Neuronal stem cell (in vitro differentiated cells): Measurements from ENCODE around the gene HID1.

Source experiments
- DNase-seq: peaks from one replicate; pipeline ENCODE4 v3.0.0-alpha.2; 2013; ENCODE audit warnings: low spot score
- H2AFZ ChIP-seq: one replicate; pipeline ENCODE4 v1.6.1; 2013; ENCODE audit warnings: mild to moderate bottlenecking, low read length, inconsistent platforms
- H2AK5ac ChIP-seq: 2 replicates; pipeline ENCODE4 v1.6.1; 2013; ENCODE audit warnings: low read depth, mild to moderate bottlenecking, inconsistent platforms, low read length, moderate library complexity, mixed read lengths
- H2BK120ac ChIP-seq: 2 replicates; pipeline ENCODE4 v1.6.1; 2013; ENCODE audit warnings: low read depth, mild to moderate bottlenecking, inconsistent platforms, low read length, moderate library complexity, mixed read lengths
- H2BK12ac ChIP-seq: one replicate; pipeline ENCODE4 v1.6.1; 2013; ENCODE audit warnings: low read length, inconsistent platforms
- H2BK15ac ChIP-seq: 2 replicates; pipeline ENCODE4 v1.6.1; 2013; ENCODE audit warnings: mild to moderate bottlenecking, low read length, inconsistent platforms, mixed read lengths
- H2BK5ac ChIP-seq: one replicate; pipeline ENCODE4 v1.6.1; 2013; ENCODE audit warnings: inconsistent platforms, mild to moderate bottlenecking, low read length, moderate library complexity
- H3K14ac ChIP-seq: one replicate; pipeline ENCODE4 v1.6.1; 2013; ENCODE audit warnings: low read length, inconsistent platforms
- H3K18ac ChIP-seq: 2 replicates; pipeline ENCODE4 v1.6.1; 2013; ENCODE audit warnings: low read length, inconsistent platforms
- H3K23ac ChIP-seq: 2 replicates; pipeline ENCODE4 v1.6.1; 2013; ENCODE audit warnings: low read depth, mild to moderate bottlenecking, mixed read lengths, low read length, inconsistent platforms; ENCODE audit not compliant: poor library complexity
- H3K27ac ChIP-seq: replicated peaks from 3 replicates; pipeline ENCODE4 v1.5.1; 2013; ENCODE audit warnings: low read length, inconsistent platforms
- H3K27me3 ChIP-seq, 3 experiments: 2 replicates each; pipeline ENCODE4 v1.6.1; 2013; ENCODE audit warnings: low read length in 3 of 3, mild to moderate bottlenecking in 2 of 3, inconsistent platforms in 1 of 3, low read depth in 1 of 3, mixed read lengths in 1 of 3, moderate library complexity in 1 of 3; ENCODE audit not compliant: control insufficient read depth in 3 of 3, insufficient read depth in 3 of 3
- H3K36me3 ChIP-seq, 2 donors: replicated peaks in 1 of 2; 2 replicates each; pipeline ENCODE4 v1.6.1; 2013; ENCODE audit warnings: low read length in 2 of 2; ENCODE audit not compliant: control insufficient read depth in 2 of 2, insufficient read depth in 2 of 2
- H3K4ac ChIP-seq: 2 replicates; pipeline ENCODE4 v1.6.1; 2013; ENCODE audit warnings: inconsistent platforms, mild to moderate bottlenecking, low read length, moderate library complexity
- H3K4me1 ChIP-seq, 2 donors: 1 replicate in 1 of 2; 2 replicates in 1 of 2; pipeline ENCODE4 v1.6.1; 2013; ENCODE audit warnings: low read length in 2 of 2, low read depth in 1 of 2; ENCODE audit not compliant: control insufficient read depth in 2 of 2, insufficient read depth in 1 of 2
- H3K4me2 ChIP-seq: one replicate; pipeline ENCODE4 v1.6.1; 2013; ENCODE audit warnings: mild to moderate bottlenecking, low read length, inconsistent platforms; ENCODE audit not compliant: insufficient read depth, poor library complexity, severe bottlenecking
- H3K4me3 ChIP-seq, 2 donors: 2 replicates each; pipeline ENCODE4 v1.5.1; 2013; ENCODE audit warnings: low read length in 2 of 2, mild to moderate bottlenecking in 2 of 2, inconsistent platforms in 1 of 2, moderate library complexity in 1 of 2
- H3K79me1 ChIP-seq: one replicate; pipeline ENCODE4 v1.6.1; 2013; ENCODE audit warnings: low read depth, mild to moderate bottlenecking, inconsistent platforms, low read length, moderate library complexity
- H3K9ac ChIP-seq: one replicate; pipeline ENCODE4 v1.6.1; 2013; ENCODE audit warnings: mild to moderate bottlenecking, low read depth, low read length, inconsistent platforms; ENCODE audit not compliant: poor library complexity
- H3K9me3 ChIP-seq, 2 donors: replicated peaks in 1 of 2; 2 replicates each; pipeline versions ENCODE3 to v1.6.1; 2013; ENCODE audit warnings: low read length in 2 of 2, mild to moderate bottlenecking in 2 of 2, inconsistent platforms in 1 of 2, low read depth in 1 of 2, mixed read lengths in 1 of 2, moderate library complexity in 1 of 2; ENCODE audit not compliant: control insufficient read depth in 2 of 2, insufficient read depth in 1 of 2
- H4K8ac ChIP-seq: one replicate; pipeline ENCODE4 v1.6.1; 2013; ENCODE audit warnings: low read depth, mild to moderate bottlenecking, inconsistent platforms, low read length, moderate library complexity
- H4K91ac ChIP-seq: one replicate; pipeline ENCODE4 v1.6.1; 2013; ENCODE audit warnings: low read length, low read depth, mild to moderate bottlenecking, inconsistent platforms; ENCODE audit not compliant: poor library complexity
- WGBS, 2 donors: extraction: QIAGEN DNeasy Blood & Tissue Kit; methylation state at CpG; one replicate each; pipeline ENCODE4 v1.1.7; 2013; ENCODE audit warnings: missing lambda C conversion rate in 2 of 2, mixed read lengths in 1 of 2; ENCODE audit not compliant: insufficient read length in 2 of 2, insufficient replicate concordance in 1 of 2; ENCODE audit errors: extremely low coverage in 2 of 2; 5-methylcytosine and 5-hydroxymethylcytosine counted together

Gene HID1

DNA sequence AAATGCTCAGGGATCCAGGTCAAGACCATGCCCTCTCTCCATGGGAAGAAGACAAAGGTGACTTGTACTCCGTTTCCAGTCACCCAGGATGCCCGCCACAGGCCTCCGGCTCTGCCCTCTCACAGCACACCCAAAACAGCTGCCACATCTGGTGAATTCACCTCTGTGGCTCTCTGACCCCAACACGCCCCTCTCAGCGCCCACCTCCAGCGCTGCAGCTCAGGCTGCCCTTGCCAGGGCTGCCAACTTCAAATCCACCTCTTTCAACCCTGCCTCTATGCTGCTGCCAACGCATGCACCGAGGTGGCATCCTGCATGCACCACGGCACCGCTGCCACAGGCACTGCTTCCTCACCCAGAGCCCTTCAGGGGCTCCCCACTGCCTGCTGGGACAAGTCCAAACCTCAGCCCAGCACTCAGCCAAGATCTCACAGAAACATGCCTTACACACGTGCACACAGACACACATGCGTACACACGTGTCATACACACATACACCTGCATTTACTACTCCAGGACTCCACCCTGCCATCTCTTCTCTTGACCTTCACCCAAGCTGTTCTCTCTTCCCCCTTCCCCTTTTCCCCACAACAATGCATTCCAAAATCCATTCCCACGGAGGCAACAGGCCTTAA is 7.5 kb downstream of the HID1 start:
- no peak overlapping the region for H3K4ac ChIP-seq
- H2BK120ac ChIP-seq, result no peak overlapping the region
- H3K36me3 ChIP-seq, result no peaks in the 10 kb centered on the region
- H3K79me1 ChIP-seq, result no peaks in the 10 kb centered on the region
- no peak overlapping the region for H2BK5ac ChIP-seq
- DNase-seq, result no peak
- H3K14ac ChIP-seq, result no peak overlapping the region
- H3K4me1 ChIP-seq, result no peaks in the 10 kb centered on the region
- H2BK15ac ChIP-seq, result no peak overlapping the region
- no peak overlapping the region for H3K23ac ChIP-seq
- no peak overlapping the region for H4K8ac ChIP-seq
- H3K4me3 ChIP-seq, result no peak overlapping the region
- no peaks in the 10 kb centered on the region for H3K9me3 ChIP-seq
- H3K9ac ChIP-seq, result no peak overlapping the region
- H4K91ac ChIP-seq, result no peak overlapping the region
- H3K18ac ChIP-seq, result no peak overlapping the region
- H2AFZ ChIP-seq, result no peak overlapping the region
- H2BK12ac ChIP-seq, result no peak overlapping the region
- no CpG with 5 or more reads among the region's 14 CpGs for WGBS, 2 donors
- H2AK5ac ChIP-seq, result no peak overlapping the region
- no peak overlapping the region for H3K4me2 ChIP-seq
- H3K27me3 ChIP-seq, result peaks cover 0 to 37% (median 0%) of the 10 kb centered on the region in 3 experiments
- H3K27ac ChIP-seq, result no peak overlapping the region

DNA sequence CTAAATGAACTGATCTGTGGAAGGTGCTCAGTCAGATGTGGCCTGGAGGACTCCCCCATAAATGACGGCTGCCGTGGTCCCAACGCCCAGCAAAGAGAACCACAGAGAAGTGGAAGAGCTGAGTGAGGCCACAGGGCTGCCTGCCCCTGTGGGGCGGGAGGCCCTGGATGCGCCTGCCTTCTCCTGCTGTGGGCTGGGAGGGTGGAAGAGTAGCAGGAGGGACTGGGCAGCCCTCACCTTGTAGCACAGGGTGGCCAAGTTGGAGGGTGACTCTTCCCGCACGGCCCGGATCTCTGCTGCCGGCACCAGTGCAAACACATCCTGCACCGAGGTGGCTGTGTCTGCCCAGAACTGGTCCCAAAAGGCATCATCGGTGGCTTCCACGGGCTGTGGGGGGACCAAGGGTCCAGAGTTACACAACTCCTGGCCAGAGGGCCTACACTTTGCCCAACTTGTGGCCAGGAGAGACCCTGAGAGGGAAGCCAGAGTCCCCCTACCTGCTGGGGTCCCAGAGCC is 8.3 kb downstream of the HID1 start:
- peak overlapping the region; percentile 65 for H3K23ac ChIP-seq
- H3K4me2 ChIP-seq, result no peak overlapping the region
- no peaks in the 10 kb centered on the region for H3K4me1 ChIP-seq
- H2AK5ac ChIP-seq, result peak overlapping the region; percentile 56
- WGBS, 2 donors, result no CpG with 5 or more reads among the region's 12 CpGs
- peak overlapping the region; percentile 66 for H3K4ac ChIP-seq
- H3K18ac ChIP-seq, result peak overlapping the region; percentile 28
- no peak for DNase-seq
- H3K9me3 ChIP-seq, result peaks cover 0 to 1% of the 10 kb centered on the region in 2 donors
- peak overlapping the region; percentile 72 for H4K8ac ChIP-seq
- H3K27me3 ChIP-seq, result peaks cover 0 to 41% (median 7%) of the 10 kb centered on the region in 3 experiments
- H2BK12ac ChIP-seq, result no peak overlapping the region
- no peak overlapping the region for H4K91ac ChIP-seq
- no peak overlapping the region for H3K14ac ChIP-seq
- no peak overlapping the region for H3K27ac ChIP-seq
- H3K9ac ChIP-seq, result no peak overlapping the region
- H3K4me3 ChIP-seq, result no peak overlapping the region
- H3K79me1 ChIP-seq, result no peaks in the 10 kb centered on the region
- H2AFZ ChIP-seq, result no peak overlapping the region
- peak overlapping the region; percentile 67 for H2BK15ac ChIP-seq
- H2BK120ac ChIP-seq, result no peak overlapping the region
- no peak overlapping the region for H2BK5ac ChIP-seq
- H3K36me3 ChIP-seq, result no peaks in the 10 kb centered on the region

DNA sequence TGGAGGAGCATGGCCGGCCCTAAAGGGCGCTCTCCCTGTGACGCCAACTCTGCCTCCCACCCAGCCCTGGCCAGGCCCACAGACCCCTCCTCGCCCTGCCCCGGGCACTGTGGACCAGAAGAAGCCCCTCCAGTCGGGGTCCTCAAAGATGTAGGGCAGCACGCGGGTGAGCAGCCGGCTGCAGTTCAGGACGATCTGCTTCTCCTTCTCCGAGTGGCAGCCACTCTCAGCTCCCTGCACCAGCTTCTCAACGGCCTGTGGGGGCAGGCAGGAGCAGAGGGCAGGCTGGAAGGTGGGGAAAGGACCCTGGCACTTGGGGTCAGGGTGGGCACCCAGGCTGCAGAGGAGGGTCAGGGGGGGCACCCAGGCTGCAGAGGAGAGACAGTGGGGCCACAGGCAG is 8.9 kb downstream of the HID1 start:
- H3K36me3 ChIP-seq, result no peaks in the 10 kb centered on the region
- H2BK5ac ChIP-seq, result no peak overlapping the region
- H3K9ac ChIP-seq, result no peak overlapping the region
- DNase-seq, result no peak
- H3K4me2 ChIP-seq, result no peak overlapping the region
- peak overlapping the region; percentile 57 for H3K18ac ChIP-seq
- H2BK120ac ChIP-seq, result no peak overlapping the region
- no peak overlapping the region for H2BK12ac ChIP-seq
- H3K9me3 ChIP-seq, result peaks cover 0 to 1% of the 10 kb centered on the region in 2 donors
- H3K27ac ChIP-seq, result no peak overlapping the region
- no peak overlapping the region for H3K4me3 ChIP-seq
- H3K14ac ChIP-seq, result no peak overlapping the region
- no peaks in the 10 kb centered on the region for H3K4me1 ChIP-seq
- H3K4ac ChIP-seq, result no peak overlapping the region
- H2AK5ac ChIP-seq, result peak overlapping the region; percentile 53
- H2AFZ ChIP-seq, result peak overlapping the region; percentile 45
- H3K79me1 ChIP-seq, result no peaks in the 10 kb centered on the region
- H3K27me3 ChIP-seq, result peaks cover 0 to 40% (median 9%) of the 10 kb centered on the region in 3 experiments
- H4K8ac ChIP-seq, result peak overlapping the region; percentile 17
- H2BK15ac ChIP-seq, result peak overlapping the region; percentile 67
- no peak overlapping the region for H3K23ac ChIP-seq
- no CpG with 5 or more reads among the region's 12 CpGs for WGBS, 2 donors
- H4K91ac ChIP-seq, result no peak overlapping the region

DNA sequence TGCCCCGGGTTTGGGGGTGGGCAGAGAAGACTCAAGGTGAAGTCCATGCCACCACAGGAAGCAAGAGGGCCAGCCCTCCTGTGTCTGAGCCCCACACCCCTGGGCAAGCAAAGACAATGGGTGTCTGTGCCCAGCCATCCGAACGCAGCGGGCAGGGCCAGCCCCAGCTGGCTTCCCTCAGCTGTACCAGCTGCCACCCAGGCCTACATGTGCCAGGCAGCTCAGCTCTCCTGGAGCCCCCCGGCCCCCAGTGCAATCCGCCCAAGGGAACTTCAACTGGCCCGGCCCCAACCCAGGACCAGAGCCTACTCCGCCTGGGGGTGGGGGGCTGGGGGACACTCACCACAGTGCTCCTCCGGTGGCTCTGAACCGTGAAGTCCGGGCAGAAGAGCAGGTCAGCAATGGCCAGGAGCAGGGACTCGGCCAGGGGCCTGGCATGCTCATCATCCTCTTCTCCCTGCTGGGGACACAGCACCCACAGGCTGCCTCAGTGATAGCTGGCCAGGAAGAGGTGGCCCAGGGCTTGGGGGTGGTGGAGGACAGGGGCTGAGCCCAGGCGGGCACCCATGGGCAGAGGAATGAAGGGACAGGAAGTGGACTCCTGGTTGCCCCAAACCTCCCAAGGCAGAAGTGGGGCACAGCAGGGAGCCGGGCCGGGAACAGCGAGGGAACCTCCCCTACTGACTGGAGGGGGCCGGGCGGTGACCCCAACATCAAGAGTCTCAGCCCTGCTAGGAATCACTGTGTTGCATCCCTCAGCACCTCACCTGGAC is 9.8 kb downstream of the HID1 start:
- Histone ChIP-seq H2AFZ (no peak overlapping the region), H3K14ac (no peak overlapping the region), H3K23ac (no peak overlapping the region), H4K8ac (no peak overlapping the region), H2AK5ac (peak overlapping the region; percentile 53), H3K4me2 (no peak overlapping the region), H3K36me3 (no peaks in the 10 kb centered on the region), H4K91ac (no peak overlapping the region), H2BK120ac (no peak overlapping the region), H3K4ac (no peak overlapping the region), H2BK15ac (no peak overlapping the region), H3K4me1 (no peaks in the 10 kb centered on the region), H3K4me3 (no peak overlapping the region), H3K79me1 (no peaks in the 10 kb centered on the region), H3K18ac (no peak overlapping the region), H3K9ac (peak overlapping the region; percentile 60), H3K27me3 (peaks cover 0 to 37% (median 11%) of the 10 kb centered on the region in 3 experiments), H3K9me3 (peaks cover 0 to 1% of the 10 kb centered on the region in 2 donors), H2BK12ac (no peak overlapping the region), H3K27ac (no peak overlapping the region), H2BK5ac (peak overlapping the region; percentile 16)
- DNase-seq, result no peak
- WGBS, 2 donors, result no CpG with 5 or more reads among the region's 18 CpGs
